Loucy (cell line): Measurements from ENCODE around the gene NAALADL1.

Experiments
- H2AFZ ChIP-seq: fragments of 200-600 bp; sonication (generic); 2 replicates; pipeline ENCODE4 v1.6.0; 2016; ENCODE audit warnings: antibody characterized with exemption, mild to moderate bottlenecking, low read length, moderate library complexity
- H3F3A ChIP-seq: fragments of 200-600 bp; 2 replicates; pipeline ENCODE4 v1.6.0; 2016; ENCODE audit warnings: antibody characterized with exemption, low read depth, mild to moderate bottlenecking
- H3K27me3 ChIP-seq: fragments of 200-600 bp; sonication (generic); 2 replicates; pipeline ENCODE4 v1.6.1; 2014; ENCODE audit warnings: low read length, mild to moderate bottlenecking; ENCODE audit not compliant: insufficient read depth, poor library complexity, severe bottlenecking
- H3K36me3 ChIP-seq: fragments of 200-600 bp; sonication (generic); 2 replicates; pipeline ENCODE4 v1.6.1; 2016; ENCODE audit warnings: low read length; ENCODE audit not compliant: insufficient read depth
- H3K4me1 ChIP-seq: fragments of 200-600 bp; sonication (generic); 2 replicates; pipeline ENCODE4 v1.5.1; 2014; ENCODE audit warnings: low read length, mild to moderate bottlenecking; ENCODE audit not compliant: insufficient read depth, poor library complexity, severe bottlenecking
- H3K4me2 ChIP-seq: fragments of 200-600 bp; sonication (generic); 2 replicates; pipeline ENCODE4 v1.6.0; 2014; ENCODE audit warnings: antibody characterized with exemption, low read length, low read depth, mild to moderate bottlenecking; ENCODE audit not compliant: poor library complexity, severe bottlenecking
- H3K4me3 ChIP-seq: fragments of 200-600 bp; sonication (generic); 2 replicates; pipeline ENCODE4 v1.5.1; 2014; ENCODE audit warnings: low read length, mild to moderate bottlenecking, mixed read lengths; ENCODE audit not compliant: poor library complexity, severe bottlenecking
- H3K79me2 ChIP-seq: fragments of 200-600 bp; sonication (generic); 2 replicates; pipeline ENCODE4 v1.6.1; 2014; ENCODE audit warnings: low read length; ENCODE audit not compliant: insufficient read depth
- H3K9ac ChIP-seq: fragments of 200-600 bp; sonication (generic); 2 replicates; pipeline ENCODE4 v1.6.0; 2014; ENCODE audit warnings: mild to moderate bottlenecking, low read depth, low read length, moderate library complexity; ENCODE audit not compliant: poor library complexity, severe bottlenecking
- H3K9me2 ChIP-seq: fragments of 200-600 bp; sonication (generic); replicated peaks from 2 replicates; pipeline ENCODE4 v1.6.1; 2016; ENCODE audit warnings: low read depth, low read length, mixed read lengths
- H3K9me3 ChIP-seq: fragments of 200-600 bp; sonication (generic); 2 replicates; pipeline ENCODE4 v1.6.1; 2014; ENCODE audit warnings: mild to moderate bottlenecking, antibody characterized with exemption, low read length, low read depth; ENCODE audit not compliant: insufficient read depth
- H4K20me1 ChIP-seq: fragments of 200-600 bp; sonication (generic); 2 replicates; pipeline ENCODE4 v1.6.0; 2014; ENCODE audit warnings: antibody characterized with exemption, low read length, mild to moderate bottlenecking; ENCODE audit not compliant: insufficient read depth, poor library complexity, severe bottlenecking
- EZH2phosphoT487 ChIP-seq: fragments of 200-600 bp; IDR thresholded peaks from 2 replicates; pipeline ENCODE4 v1.6.1; 2018; ENCODE audit warnings: antibody characterized with exemption, mild to moderate bottlenecking, moderate library complexity, borderline replicate concordance
- TF ChIP-seq, protein P1 (sequence below): fragments of 200-600 bp; sonication (generic); conservative IDR thresholded peaks from 2 replicates; pipeline ENCODE4 v1.5.1; 2014; ENCODE audit warnings: mild to moderate bottlenecking, antibody characterized with exemption, low read length

Gene NAALADL1

DNA sequence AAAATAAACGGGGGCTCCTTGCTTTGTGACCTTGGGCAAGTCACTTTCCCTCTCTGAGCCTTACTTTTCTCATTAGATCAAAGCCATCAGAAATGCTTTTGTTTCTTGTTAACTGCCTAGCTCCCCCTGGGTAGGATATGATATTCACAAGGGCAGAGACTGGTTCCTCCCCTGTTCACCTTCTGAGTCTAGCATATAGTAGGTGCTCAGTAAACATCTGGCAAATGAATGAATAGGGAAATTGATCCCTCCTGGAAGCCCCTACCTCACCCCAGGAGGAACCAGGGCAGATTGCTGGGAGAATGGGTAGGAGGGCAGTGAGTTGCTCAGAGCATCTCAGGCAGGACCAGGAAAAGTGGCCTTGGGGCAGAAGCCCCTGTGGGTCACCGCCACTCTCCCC is 23.9 kb downstream of the NAALADL1 start:
- H3F3A ChIP-seq: no peaks in the 10 kb centered on the region
- H3K4me1 ChIP-seq: no peaks in the 10 kb centered on the region
- H2AFZ ChIP-seq: no peak overlapping the region
- H3K9ac ChIP-seq: no peak overlapping the region
- no peaks in the 10 kb centered on the region for H3K27me3 ChIP-seq
- no peaks in the 10 kb centered on the region for H3K9me3 ChIP-seq
- H3K36me3 ChIP-seq: no peaks in the 10 kb centered on the region; the same call in 1 of the 2 replicates
- H3K4me2 ChIP-seq: no peak overlapping the region
- H3K9me2 ChIP-seq: no peaks in the 10 kb centered on the region
- H3K79me2 ChIP-seq: no peaks in the 10 kb centered on the region
- TF ChIP-seq EZH2phosphoT487: no peak
- TF ChIP-seq, protein P1, sequence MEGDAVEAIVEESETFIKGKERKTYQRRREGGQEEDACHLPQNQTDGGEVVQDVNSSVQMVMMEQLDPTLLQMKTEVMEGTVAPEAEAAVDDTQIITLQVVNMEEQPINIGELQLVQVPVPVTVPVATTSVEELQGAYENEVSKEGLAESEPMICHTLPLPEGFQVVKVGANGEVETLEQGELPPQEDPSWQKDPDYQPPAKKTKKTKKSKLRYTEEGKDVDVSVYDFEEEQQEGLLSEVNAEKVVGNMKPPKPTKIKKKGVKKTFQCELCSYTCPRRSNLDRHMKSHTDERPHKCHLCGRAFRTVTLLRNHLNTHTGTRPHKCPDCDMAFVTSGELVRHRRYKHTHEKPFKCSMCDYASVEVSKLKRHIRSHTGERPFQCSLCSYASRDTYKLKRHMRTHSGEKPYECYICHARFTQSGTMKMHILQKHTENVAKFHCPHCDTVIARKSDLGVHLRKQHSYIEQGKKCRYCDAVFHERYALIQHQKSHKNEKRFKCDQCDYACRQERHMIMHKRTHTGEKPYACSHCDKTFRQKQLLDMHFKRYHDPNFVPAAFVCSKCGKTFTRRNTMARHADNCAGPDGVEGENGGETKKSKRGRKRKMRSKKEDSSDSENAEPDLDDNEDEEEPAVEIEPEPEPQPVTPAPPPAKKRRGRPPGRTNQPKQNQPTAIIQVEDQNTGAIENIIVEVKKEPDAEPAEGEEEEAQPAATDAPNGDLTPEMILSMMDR: no peak
- no peak overlapping the region for H3K4me3 ChIP-seq
- no peaks in the 10 kb centered on the region for H4K20me1 ChIP-seq

- Histone ChIP-seq H3K4me1 (peaks cover 8% of the 10 kb centered on the region), H3K9me2 (no peaks in the 10 kb centered on the region), H3K27me3 (no peaks in the 10 kb centered on the region), H3K9me3 (no peaks in the 10 kb centered on the region), H2AFZ (no peak overlapping the region), H3F3A (no peaks in the 10 kb centered on the region), H4K20me1 (no peaks in the 10 kb centered on the region), H3K4me3 (no peak overlapping the region), H3K79me2 (no peaks in the 10 kb centered on the region), H3K36me3 (no peaks in the 10 kb centered on the region), H3K4me2 (no peak overlapping the region), H3K9ac (no peak overlapping the region)
- no peak for TF ChIP-seq EZH2phosphoT487
- TF ChIP-seq, protein P1: no peak
These were observed 26.1 kb downstream of the NAALADL1 start for GRCh38 chr11:65032216-65032615.

DNA sequence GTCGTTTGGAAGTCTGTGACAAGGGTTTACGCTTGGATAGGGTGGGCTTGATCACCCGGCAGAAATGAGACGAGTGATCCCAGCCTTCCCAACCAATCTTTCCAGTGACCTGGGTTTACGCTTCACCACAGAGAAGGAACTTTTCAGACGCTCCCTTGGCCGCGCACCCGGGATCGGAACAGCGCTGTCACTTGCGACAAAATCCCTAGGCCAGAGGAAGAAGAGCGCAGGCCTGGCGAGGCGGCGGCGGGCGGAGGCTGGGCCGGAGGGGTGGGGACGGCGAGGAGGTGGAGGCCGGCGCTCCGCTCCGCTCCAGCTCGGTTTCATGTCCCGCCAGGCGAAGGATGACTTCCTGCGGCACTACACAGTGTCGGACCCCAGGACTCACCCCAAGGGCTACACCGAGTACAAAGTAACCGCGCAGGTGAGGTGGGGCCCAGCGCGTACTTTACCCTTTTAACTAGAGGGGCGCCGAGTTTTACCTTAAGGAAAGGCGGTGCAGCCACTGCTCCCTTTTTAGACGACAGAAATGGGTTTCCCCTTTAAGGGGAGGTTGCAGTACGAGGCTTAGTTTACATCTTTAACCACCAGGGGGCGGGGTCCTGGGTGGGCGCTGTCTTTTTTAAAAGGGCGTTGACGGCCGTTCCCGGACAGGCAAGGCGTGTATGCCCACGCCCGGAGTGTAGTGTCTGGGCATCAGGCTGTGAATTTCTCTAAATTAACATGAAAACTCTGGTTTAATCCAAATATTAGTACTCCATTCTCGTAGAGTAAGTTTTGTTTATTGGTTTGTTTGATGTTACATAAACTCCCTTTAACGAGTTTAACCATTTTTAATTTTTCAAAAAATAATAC is 30.9 kb downstream of the NAALADL1 start, which contains the start of gene SNX15:
SNX15 (plus strand) TSS at position 227 of the 855 bp plus-strand sequence; CDS start at position 326, 99 bp downstream.
- H3K9me2 ChIP-seq: no peaks in the 10 kb centered on the region
- peak within 1 kb of the TSS; percentile 76 for H3K4me3 ChIP-seq
- no peaks in the 10 kb centered on the region for H3F3A ChIP-seq
- peak within 1 kb of the TSS; percentile 89 for H2AFZ ChIP-seq
- H3K27me3 ChIP-seq: no peaks in the 10 kb centered on the region
- H4K20me1 ChIP-seq: no peaks in the 10 kb centered on the region
- H3K36me3 ChIP-seq: no peaks in the 10 kb centered on the region
- H3K9ac ChIP-seq: peak within 1 kb of the TSS; percentile 57
- H3K79me2 ChIP-seq: no peaks in the 10 kb centered on the region
- peaks cover 14% of the 10 kb centered on the region for H3K4me1 ChIP-seq
- H3K4me2 ChIP-seq: peak within 1 kb of the TSS; percentile 79
- H3K9me3 ChIP-seq: no peaks in the 10 kb centered on the region
- TF ChIP-seq EZH2phosphoT487: no peak
- TF ChIP-seq, protein P1: peak; percentile 41
